KMS-11 (cell line): ENCODE data around the gene TSC22D4.

Experiments
- H2AFZ ChIP-seq: fragments of 200-600 bp; sonication (generic); 2 replicates; pipeline ENCODE4 v1.6.1; 2016; ENCODE audit warnings: antibody characterized with exemption, mixed run types, low read depth
- H3K27ac ChIP-seq: fragments of 200-600 bp; sonication (generic); 2 replicates; pipeline ENCODE4 v1.6.1; 2016; ENCODE audit warnings: mild to moderate bottlenecking, mixed run types
- H3K27me3 ChIP-seq: fragments of 200-600 bp; sonication (generic); 2 replicates; pipeline ENCODE4 v1.6.1; 2017; ENCODE audit warnings: mild to moderate bottlenecking, low read depth, mixed run types, moderate library complexity; ENCODE audit not compliant: insufficient read depth
- H3K36me3 ChIP-seq: fragments of 200-600 bp; sonication (generic); 2 replicates; pipeline ENCODE4 v1.6.1; 2017; ENCODE audit warnings: mild to moderate bottlenecking, mixed run types; ENCODE audit not compliant: insufficient read depth
- H3K4me1 ChIP-seq: fragments of 200-600 bp; sonication (generic); 2 replicates; pipeline ENCODE4 v1.6.1; 2016; ENCODE audit warnings: mild to moderate bottlenecking, low read depth, mixed run types; ENCODE audit not compliant: poor library complexity, severe bottlenecking
- H3K4me2 ChIP-seq: fragments of 200-600 bp; sonication (generic); 2 replicates; pipeline ENCODE4 v1.7.0; 2016; ENCODE audit warnings: mild to moderate bottlenecking, mixed run types
- H3K4me3 ChIP-seq: fragments of 200-600 bp; sonication (generic); IDR thresholded peaks from 2 replicates; pipeline ENCODE4 v1.6.1; 2017; ENCODE audit warnings: low read depth, low read length, mixed read lengths; ENCODE audit not compliant: insufficient read depth
- H3K79me2 ChIP-seq: fragments of 200-600 bp; sonication (generic); 2 replicates; pipeline ENCODE4 v1.6.1; 2016; ENCODE audit warnings: low read depth, mixed run types; ENCODE audit not compliant: insufficient read depth
- H3K9ac ChIP-seq: fragments of 200-600 bp; sonication (generic); 2 replicates; pipeline ENCODE4 v1.6.1; 2016; ENCODE audit warnings: mild to moderate bottlenecking, mixed run types
- H4K20me1 ChIP-seq: fragments of 200-600 bp; sonication (generic); 2 replicates; pipeline ENCODE4 v1.6.1; 2016; ENCODE audit warnings: mild to moderate bottlenecking, mixed run types; ENCODE audit not compliant: insufficient read depth
- TF ChIP-seq, protein P1 (sequence below): fragments of 200-600 bp; sonication (generic); conservative IDR thresholded peaks from 2 replicates; pipeline ENCODE4 v1.6.1; 2017; ENCODE audit warnings: low read depth, mild to moderate bottlenecking, antibody characterized with exemption, low read length, moderate library complexity, mixed read lengths

Gene TSC22D4

DNA sequence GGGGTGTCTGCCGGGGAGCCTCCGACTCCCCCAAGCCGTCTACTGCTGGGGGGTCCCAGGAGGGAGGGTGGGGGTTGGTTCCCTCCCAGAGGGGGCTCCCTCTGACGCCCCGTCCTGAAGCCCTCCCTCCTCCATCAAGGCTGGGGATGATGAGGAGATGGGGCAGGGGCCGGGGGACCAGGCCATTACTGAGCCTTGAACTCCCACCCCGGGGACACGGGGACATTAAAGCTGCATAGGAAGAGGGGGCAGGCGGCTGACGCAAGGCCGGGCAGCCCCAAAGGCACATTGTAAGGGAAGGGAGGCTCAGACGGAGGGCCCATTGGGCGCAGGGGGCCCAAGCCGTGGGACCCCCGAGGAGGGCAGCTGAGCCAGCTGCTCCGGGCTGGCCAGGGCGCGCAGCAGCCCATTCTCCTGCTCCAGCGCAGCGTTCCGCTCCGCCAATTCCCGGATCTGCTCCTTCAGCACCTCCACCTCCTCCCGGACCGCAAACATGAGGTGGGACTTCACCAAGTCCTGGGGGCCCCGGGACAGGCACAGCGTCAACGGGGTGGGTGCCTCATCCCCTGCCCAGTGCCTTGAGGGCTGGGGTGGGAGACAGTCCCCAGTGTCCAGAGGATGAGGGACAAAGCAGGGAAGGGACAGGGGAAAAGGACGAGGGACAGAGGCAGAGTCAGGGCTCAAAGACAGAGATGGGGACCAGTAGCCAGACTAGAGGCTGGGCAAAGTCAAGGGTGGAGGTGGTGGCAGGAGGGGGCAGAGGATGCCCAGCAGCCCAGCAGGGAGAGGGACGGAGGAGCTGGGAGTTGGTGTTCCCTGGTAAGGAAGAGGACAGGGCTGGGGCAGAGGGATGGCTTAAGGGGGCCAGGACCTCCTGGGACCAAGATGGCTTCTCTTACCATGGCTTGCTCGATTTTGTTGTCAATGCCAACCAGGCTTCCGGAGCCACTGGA lies 12.1 kb downstream of the TSC22D4 start:
- no peak overlapping the region for H3K9ac ChIP-seq
- no peak overlapping the region for H2AFZ ChIP-seq
- H3K4me2 ChIP-seq, result no peak overlapping the region
- no peaks in the 10 kb centered on the region for H3K79me2 ChIP-seq
- no peaks in the 10 kb centered on the region for H4K20me1 ChIP-seq
- peaks cover 3% of the 10 kb centered on the region for H3K4me1 ChIP-seq
- no peak overlapping the region for H3K27ac ChIP-seq
- TF ChIP-seq, protein P1, sequence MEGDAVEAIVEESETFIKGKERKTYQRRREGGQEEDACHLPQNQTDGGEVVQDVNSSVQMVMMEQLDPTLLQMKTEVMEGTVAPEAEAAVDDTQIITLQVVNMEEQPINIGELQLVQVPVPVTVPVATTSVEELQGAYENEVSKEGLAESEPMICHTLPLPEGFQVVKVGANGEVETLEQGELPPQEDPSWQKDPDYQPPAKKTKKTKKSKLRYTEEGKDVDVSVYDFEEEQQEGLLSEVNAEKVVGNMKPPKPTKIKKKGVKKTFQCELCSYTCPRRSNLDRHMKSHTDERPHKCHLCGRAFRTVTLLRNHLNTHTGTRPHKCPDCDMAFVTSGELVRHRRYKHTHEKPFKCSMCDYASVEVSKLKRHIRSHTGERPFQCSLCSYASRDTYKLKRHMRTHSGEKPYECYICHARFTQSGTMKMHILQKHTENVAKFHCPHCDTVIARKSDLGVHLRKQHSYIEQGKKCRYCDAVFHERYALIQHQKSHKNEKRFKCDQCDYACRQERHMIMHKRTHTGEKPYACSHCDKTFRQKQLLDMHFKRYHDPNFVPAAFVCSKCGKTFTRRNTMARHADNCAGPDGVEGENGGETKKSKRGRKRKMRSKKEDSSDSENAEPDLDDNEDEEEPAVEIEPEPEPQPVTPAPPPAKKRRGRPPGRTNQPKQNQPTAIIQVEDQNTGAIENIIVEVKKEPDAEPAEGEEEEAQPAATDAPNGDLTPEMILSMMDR, result no peak
- H3K4me3 ChIP-seq, result no peak overlapping the region
- H3K36me3 ChIP-seq, result no peaks in the 10 kb centered on the region
- no peaks in the 10 kb centered on the region for H3K27me3 ChIP-seq

DNA sequence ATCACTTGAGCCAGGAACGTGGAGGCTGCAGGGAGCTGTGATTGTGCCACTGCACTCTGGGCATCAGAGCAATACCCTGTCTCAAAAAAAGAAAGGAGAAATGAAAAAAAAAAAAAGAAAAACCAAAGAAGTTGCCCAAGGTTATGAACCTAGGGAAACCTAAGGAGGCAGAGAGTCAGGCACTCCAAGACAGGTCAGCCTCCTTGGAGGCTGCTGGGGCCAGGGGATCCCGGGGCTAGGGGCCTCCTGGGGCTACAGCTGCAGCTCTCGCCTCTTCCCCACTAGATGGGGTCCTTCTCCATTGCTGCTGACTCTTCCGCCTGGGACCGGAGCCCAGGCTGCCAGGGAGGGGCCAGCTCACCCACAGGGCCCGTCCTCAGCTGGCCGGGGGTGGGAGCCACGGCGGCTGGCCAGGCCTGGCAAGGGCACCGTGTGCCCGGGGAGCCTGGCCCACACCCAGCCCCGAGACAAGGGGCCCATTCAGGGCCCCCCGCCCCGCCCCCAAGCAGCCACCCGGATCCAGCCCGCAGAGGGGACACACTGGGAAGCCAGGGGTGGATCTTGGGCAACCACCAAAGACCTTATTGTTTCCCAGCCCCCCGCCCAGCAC lies 13.2 kb downstream of the TSC22D4 start:
- no peak overlapping the region for H3K27ac ChIP-seq
- H3K27me3 ChIP-seq, result no peaks in the 10 kb centered on the region
- no peak overlapping the region for H3K4me2 ChIP-seq
- no peak overlapping the region for H3K4me3 ChIP-seq
- H3K36me3 ChIP-seq, result no peaks in the 10 kb centered on the region
- no peak overlapping the region for H3K9ac ChIP-seq
- H2AFZ ChIP-seq, result no peak overlapping the region
- H3K4me1 ChIP-seq, result peaks cover 3% of the 10 kb centered on the region
- TF ChIP-seq, protein P1, result no peak
- no peaks in the 10 kb centered on the region for H4K20me1 ChIP-seq
- H3K79me2 ChIP-seq, result no peaks in the 10 kb centered on the region

DNA sequence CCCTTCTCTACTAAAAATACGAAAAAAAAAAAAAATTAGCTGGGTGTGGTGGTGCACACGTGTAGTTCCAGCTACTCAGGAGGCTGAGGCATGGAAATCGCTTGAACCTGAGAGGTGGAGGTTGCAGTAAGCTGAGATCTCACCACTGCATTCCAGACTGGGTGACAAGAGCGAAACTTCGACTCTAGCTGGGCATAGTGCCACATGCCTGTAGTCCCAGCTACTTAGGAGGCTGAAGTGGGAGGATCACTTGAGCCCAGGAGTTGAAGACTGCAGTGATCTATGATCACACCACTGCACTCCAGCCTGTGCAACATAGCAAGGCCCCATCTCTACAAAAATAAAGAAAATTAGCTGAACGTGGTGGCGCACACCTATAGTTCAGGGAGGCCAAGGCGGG lies 13.7 kb downstream of the TSC22D4 start:
- H3K4me2 ChIP-seq, result no peak overlapping the region
- TF ChIP-seq, protein P1, result no peak
- H3K4me1 ChIP-seq, result peaks cover 3% of the 10 kb centered on the region
- H2AFZ ChIP-seq, result no peak overlapping the region
- no peak overlapping the region for H3K27ac ChIP-seq
- no peaks in the 10 kb centered on the region for H3K27me3 ChIP-seq
- no peaks in the 10 kb centered on the region for H3K36me3 ChIP-seq
- no peaks in the 10 kb centered on the region for H3K79me2 ChIP-seq
- no peaks in the 10 kb centered on the region for H4K20me1 ChIP-seq
- H3K9ac ChIP-seq, result no peak overlapping the region
- no peak overlapping the region for H3K4me3 ChIP-seq

DNA sequence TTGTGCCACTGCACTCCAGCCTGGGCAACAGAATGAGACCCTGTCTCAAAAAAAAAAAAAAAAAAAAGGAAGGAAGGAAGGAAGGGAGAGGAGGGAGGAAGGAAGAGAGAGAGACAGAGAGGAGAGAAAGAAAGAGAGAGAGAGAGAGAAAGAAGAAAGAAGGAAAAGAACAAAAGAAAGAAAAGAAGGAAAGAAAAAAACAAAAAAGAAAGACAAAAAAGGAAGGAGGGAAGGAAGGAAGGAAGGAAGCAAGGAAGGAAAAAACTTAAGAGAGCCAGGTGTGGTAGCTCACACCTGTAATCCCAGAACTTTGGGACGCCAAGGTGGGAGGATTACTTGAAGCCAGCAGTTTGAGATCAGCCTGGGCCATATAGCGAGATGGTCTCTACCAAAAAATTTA lies 14.2 kb downstream of the TSC22D4 start:
- Histone ChIP-seq H3K27ac (no peak overlapping the region), H3K9ac (no peak overlapping the region), H3K4me2 (no peak overlapping the region), H3K27me3 (no peaks in the 10 kb centered on the region), H3K4me1 (peaks cover 3% of the 10 kb centered on the region), H3K4me3 (no peak overlapping the region), H4K20me1 (no peaks in the 10 kb centered on the region), H3K36me3 (no peaks in the 10 kb centered on the region), H2AFZ (no peak overlapping the region), H3K79me2 (no peaks in the 10 kb centered on the region)
- TF ChIP-seq, protein P1, result no peak
